Small intestine (tissue), 7 donors: ENCODE measurements around the gene ACAD8. TPM values are rescaled to one million over a fixed set of nuclear protein-coding genes. Genes with fewer than 3 reads are reported as not detected.
A peak's percentile ranks its signal among the peaks of the same experiment; 100 is the strongest.

Experiments used
- DNase-seq, 2 donors: peaks; one replicate each; pipeline versions ENCODE4 v3.0.0 to v3.0.0-alpha.2; 2013
- FAIRE-seq: peaks from 2 replicates; lab custom pipeline; 2012; peaks lifted over from hg19 to GRCh38; lab: Jason Lieb, UNC
- H3K27ac ChIP-seq, 3 donors: one replicate each; pipeline ENCODE4 v1.5.1; 2013; ENCODE audit warnings: low read length in 2 of 3, mild to moderate bottlenecking in 2 of 3, control low read depth in 1 of 3, inconsistent platforms in 1 of 3, low read depth in 1 of 3, moderate library complexity in 1 of 3
- H3K27me3 ChIP-seq, 3 donors: one replicate each; pipeline ENCODE4 v1.6.1; 2013; ENCODE audit warnings: low read length in 3 of 3, inconsistent platforms in 1 of 3; ENCODE audit not compliant: control insufficient read depth in 3 of 3, insufficient read depth in 3 of 3
- H3K36me3 ChIP-seq, 3 donors: one replicate each; pipeline ENCODE4 v1.6.1; 2013; ENCODE audit warnings: low read length in 3 of 3, inconsistent platforms in 1 of 3, low read depth in 1 of 3, mild to moderate bottlenecking in 1 of 3, moderate library complexity in 1 of 3; ENCODE audit not compliant: control insufficient read depth in 3 of 3, insufficient read depth in 2 of 3
- H3K4me1 ChIP-seq, 3 donors: one replicate each; pipeline ENCODE4 v1.6.1; 2013; ENCODE audit warnings: low read length in 2 of 3, inconsistent platforms in 1 of 3, low read depth in 1 of 3, mild to moderate bottlenecking in 1 of 3, moderate library complexity in 1 of 3; ENCODE audit not compliant: control insufficient read depth in 3 of 3, insufficient read depth in 2 of 3
- H3K4me3 ChIP-seq, 3 donors: one replicate each; pipeline ENCODE4 v1.5.1; 2013; ENCODE audit warnings: low read length in 3 of 3, control low read depth in 1 of 3, inconsistent platforms in 1 of 3, low read depth in 1 of 3, mild to moderate bottlenecking in 1 of 3, moderate library complexity in 1 of 3
- H3K9me3 ChIP-seq, 2 donors: one replicate each; pipeline ENCODE4 v1.6.1; 2013; ENCODE audit warnings: low read depth in 1 of 2, low read length in 1 of 2; ENCODE audit not compliant: control insufficient read depth in 2 of 2, insufficient read depth in 1 of 2
- WGBS, 3 donors: extraction: QIAGEN DNeasy Blood & Tissue Kit; methylation state at CpG; one replicate each; pipeline ENCODE4 v1.1.7; 2013; 5-methylcytosine and 5-hydroxymethylcytosine counted together
- polyA plus RNA-seq, 4 donors: library from polyadenylated mRNA; stranded (reverse) in 3 of 4; unstranded in 1 of 4; fragments of 200-250 nt in 3 of 4; fragments of 120-200 nt in 1 of 4; gene quantifications; one replicate each; pipeline versions ENCODE4 v1.2.1 to v1.2.3, GENCODE V29; 2013
- donor health status: healthy with polysubstance abuse.
- donor health status: control.
- donor health status: control.
- donor health status: Bipolar disorder and iron deficiency.
- donor health status: healthy.

ACAD8 gene
- polyA plus RNA-seq, 4 donors = 18.0 to 29.3 (median 23.9) TPM

- FAIRE-seq (no peak), DNase-seq (peak; percentile 13 to 22)
- 65 to 69% (median 68%) methylated on average over 7 of the region's 7 CpGs for WGBS, 3 donors
- Histone ChIP-seq H3K27ac (no peak overlapping the region), H3K36me3 (peaks cover 23 to 69% (median 33%) of the 10 kb centered on the region in 3 donors), H3K9me3 (no peaks in the 10 kb centered on the region), H3K27me3 (no peaks in the 10 kb centered on the region), H3K4me3 (no peak overlapping the region), H3K4me1 (no peaks in the 10 kb centered on the region)
Observed at GRCh38 chr11:134244593-134244992, 8.8 kb upstream of the ACAD8 start.

GRCh38 chr11:134245434-134245833, 7.9 kb upstream of the ACAD8 start:
- Histone ChIP-seq H3K9me3 (no peaks in the 10 kb centered on the region), H3K27ac (no peak overlapping the region), H3K4me3 (no peak overlapping the region), H3K27me3 (no peaks in the 10 kb centered on the region), H3K36me3 (peaks cover 18 to 68% (median 37%) of the 10 kb centered on the region in 3 donors), H3K4me1 (no peaks in the 10 kb centered on the region)
- WGBS, 3 donors = 91 to 94% (median 94%) methylated on average over 14 of the region's 14 CpGs
- DNase-seq = no peak
- no peak for FAIRE-seq

- WGBS, 3 donors = 90 to 97% (median 92%) methylated on average over 11 of the region's 11 CpGs
- no peak for FAIRE-seq
- Histone ChIP-seq H3K27ac (no peak overlapping the region), H3K36me3 (peaks cover 18 to 67% (median 34%) of the 10 kb centered on the region in 3 donors), H3K9me3 (no peaks in the 10 kb centered on the region), H3K4me3 (no peak overlapping the region), H3K27me3 (no peaks in the 10 kb centered on the region), H3K4me1 (no peaks in the 10 kb centered on the region)
- no peak for DNase-seq
Observed at GRCh38 chr11:134246100-134246499, 7.3 kb upstream of the ACAD8 start.

GRCh38 chr11:134246678-134247077, 6.7 kb upstream of the ACAD8 start:
- Histone ChIP-seq H3K9me3 (no peaks in the 10 kb centered on the region), H3K4me3 (no peak overlapping the region), H3K4me1 (no peaks in the 10 kb centered on the region), H3K27me3 (no peaks in the 10 kb centered on the region), H3K36me3 (peaks cover 15 to 61% (median 34%) of the 10 kb centered on the region in 3 donors), H3K27ac (no peak overlapping the region)
- DNase-seq (no peak), FAIRE-seq (no peak)
- WGBS, 3 donors = 85 to 95% (median 91%) methylated on average over 4 of the region's 4 CpGs

- WGBS, 3 donors = 59 to 64% (median 60%) methylated on average over 7 of the region's 7 CpGs
Observed at GRCh38 chr11:134248910-134249480, 4.4 kb upstream of the ACAD8 start.

GRCh38 chr11:134250246-134250645, 3.1 kb upstream of the ACAD8 start:
- H3K4me1 ChIP-seq = peaks cover 0 to 5% (median 5%) of the 10 kb centered on the region in 3 donors
- FAIRE-seq (no peak), DNase-seq (no peak)
- peaks cover 7 to 35% (median 20%) of the 10 kb centered on the region in 3 donors for H3K36me3 ChIP-seq
- H3K9me3 ChIP-seq = no peaks in the 10 kb centered on the region
- no peak overlapping the region for H3K4me3 ChIP-seq
- 94 to 97% (median 96%) methylated on average over 3 of the region's 3 CpGs for WGBS, 3 donors
- H3K27ac ChIP-seq = no peak overlapping the region
- no peaks in the 10 kb centered on the region for H3K27me3 ChIP-seq

More at GRCh38 chr11:134248910-134249480, 4.4 kb upstream of the ACAD8 start:
- Histone ChIP-seq H3K36me3 (peaks cover 11 to 42% (median 30%) of the 10 kb centered on the region in 3 donors), H3K27me3 (no peaks in the 10 kb centered on the region), H3K9me3 (no peaks in the 10 kb centered on the region), H3K4me1 (peaks cover 0 to 5% (median 0%) of the 10 kb centered on the region in 3 donors), H3K4me3 (no peak overlapping the region), H3K27ac (no peak overlapping the region)
- DNase-seq (no peak), FAIRE-seq (no peak)

- WGBS, 3 donors = 77 to 88% (median 84%) methylated on average over 2 of the region's 2 CpGs
- Histone ChIP-seq H3K9me3 (no peaks in the 10 kb centered on the region), H3K27ac (no peak overlapping the region), H3K27me3 (no peaks in the 10 kb centered on the region), H3K4me1 (peaks cover 0 to 5% (median 5%) of the 10 kb centered on the region in 3 donors), H3K4me3 (no peak overlapping the region), H3K36me3 (peaks cover 7 to 30% (median 17%) of the 10 kb centered on the region in 3 donors)
- DNase-seq = no peak
- no peak for FAIRE-seq
Observed at GRCh38 chr11:134250675-134251074, 2.7 kb upstream of the ACAD8 start.

GRCh38 chr11:134252346-134253187, 801 bp upstream of the ACAD8 start:
- H3K27me3 ChIP-seq = no peaks in the 10 kb centered on the region
- DNase-seq = peak; percentile 24 to 52
- whole genome bisulfite sequencing, 3 donors = 2 to 5% (median 3%) methylated on average over 27 of the region's 27 CpGs

More at GRCh38 chr11:134252346-134253187, 801 bp upstream of the ACAD8 start:
- Histone ChIP-seq H3K36me3 (peaks cover 7 to 22% (median 17%) of the 10 kb centered on the region in 3 donors), H3K27ac (peak overlapping the region in 2 of 3 donors; percentile 36 to 52), H3K9me3 (no peaks in the 10 kb centered on the region), H3K4me3 (peak overlapping the region; percentile 79 to 98 (median 98)), H3K4me1 (peaks cover 0 to 5% (median 5%) of the 10 kb centered on the region in 3 donors)
- FAIRE-seq = no peak
